ENCODE results near the gene GPR37L1.

Gene GPR37L1

GRCh38 chr1:202088206-202088605, 34.5 kb upstream of the GPR37L1 start:
- Histone ChIP-seq H3K27me3 (replicated peaks; ENCODE audit: control insufficient read depth, insufficient read depth, low read length) (peaks cover 15% of the 10 kb centered on the region), H3K9me3 (ENCODE audit: control insufficient read depth, low read length) (no peaks in the 10 kb centered on the region), H3K36me3 (ENCODE audit: control insufficient read depth, insufficient read depth, low read length, severe bottlenecking) (no peaks in the 10 kb centered on the region), H3K4me3 (ENCODE audit: low read length) (no peak overlapping the region), H3K9ac (ENCODE audit: low read length) (no peak overlapping the region), H3K4me1 (ENCODE audit: control insufficient read depth, insufficient read depth, low read length) (peaks cover 6% of the 10 kb centered on the region)
- no peak for DNase-seq (ENCODE audit: low read depth)

GRCh38 chr1:202090994-202091393, 31.7 kb upstream of the GPR37L1 start:
- H3K4me3 ChIP-seq (ENCODE audit: low read length), result no peak overlapping the region
- no peaks in the 10 kb centered on the region for H3K9me3 ChIP-seq (ENCODE audit: control insufficient read depth, low read length)
- no peak overlapping the region for H3K9ac ChIP-seq (ENCODE audit: low read length)
- no peaks in the 10 kb centered on the region for H3K36me3 ChIP-seq (ENCODE audit: control insufficient read depth, insufficient read depth, low read length, severe bottlenecking)
- no peaks in the 10 kb centered on the region for H3K4me1 ChIP-seq (ENCODE audit: control insufficient read depth, insufficient read depth, low read length)
- DNase-seq (ENCODE audit: low read depth), result no peak
- H3K27me3 ChIP-seq (replicated peaks; ENCODE audit: control insufficient read depth, insufficient read depth, low read length), result peaks cover 8% of the 10 kb centered on the region

- Histone ChIP-seq H3K9ac (ENCODE audit: low read length) (no peak overlapping the region), H3K4me1 (ENCODE audit: control insufficient read depth, insufficient read depth, low read length) (no peaks in the 10 kb centered on the region), H3K27me3 (replicated peaks; ENCODE audit: control insufficient read depth, insufficient read depth, low read length) (peaks cover 8% of the 10 kb centered on the region), H3K4me3 (ENCODE audit: low read length) (no peak overlapping the region), H3K36me3 (ENCODE audit: control insufficient read depth, insufficient read depth, low read length, severe bottlenecking) (no peaks in the 10 kb centered on the region), H3K9me3 (ENCODE audit: control insufficient read depth, low read length) (no peaks in the 10 kb centered on the region)
- DNase-seq (ENCODE audit: low read depth), result no peak
Observed at GRCh38 chr1:202093858-202094257, 28.9 kb upstream of the GPR37L1 start.

- H3K4me3 ChIP-seq (ENCODE audit: low read length), result no peak overlapping the region
- no peaks in the 10 kb centered on the region for H3K27me3 ChIP-seq (replicated peaks; ENCODE audit: control insufficient read depth, insufficient read depth, low read length)
- no peak for DNase-seq (ENCODE audit: low read depth)
- H3K36me3 ChIP-seq (ENCODE audit: control insufficient read depth, insufficient read depth, low read length, severe bottlenecking), result no peaks in the 10 kb centered on the region
- H3K9ac ChIP-seq (ENCODE audit: low read length), result no peak overlapping the region
- H3K9me3 ChIP-seq (ENCODE audit: control insufficient read depth, low read length), result no peaks in the 10 kb centered on the region
- H3K4me1 ChIP-seq (ENCODE audit: control insufficient read depth, insufficient read depth, low read length), result peaks cover 5% of the 10 kb centered on the region
Observed at GRCh38 chr1:202101184-202101583, 21.5 kb upstream of the GPR37L1 start.

- Histone ChIP-seq H3K27me3 (replicated peaks; ENCODE audit: control insufficient read depth, insufficient read depth, low read length) (no peaks in the 10 kb centered on the region), H3K36me3 (ENCODE audit: control insufficient read depth, insufficient read depth, low read length, severe bottlenecking) (no peaks in the 10 kb centered on the region), H3K9me3 (ENCODE audit: control insufficient read depth, low read length) (no peaks in the 10 kb centered on the region), H3K4me3 (ENCODE audit: low read length) (no peak overlapping the region), H3K4me1 (ENCODE audit: control insufficient read depth, insufficient read depth, low read length) (peaks cover 5% of the 10 kb centered on the region), H3K9ac (ENCODE audit: low read length) (no peak overlapping the region)
- DNase-seq (ENCODE audit: low read depth), result no peak
Observed at GRCh38 chr1:202104073-202104472, 18.6 kb upstream of the GPR37L1 start.

GRCh38 chr1:202105571-202106339, 17.0 kb upstream of the GPR37L1 start:
- Histone ChIP-seq H3K9me3 (ENCODE audit: control insufficient read depth, low read length) (no peaks in the 10 kb centered on the region), H3K36me3 (ENCODE audit: control insufficient read depth, insufficient read depth, low read length, severe bottlenecking) (no peaks in the 10 kb centered on the region), H3K4me1 (ENCODE audit: control insufficient read depth, insufficient read depth, low read length) (peaks cover 5% of the 10 kb centered on the region), H3K27me3 (replicated peaks; ENCODE audit: control insufficient read depth, insufficient read depth, low read length) (no peaks in the 10 kb centered on the region), H3K4me3 (ENCODE audit: low read length) (no peak overlapping the region), H3K9ac (ENCODE audit: low read length) (no peak overlapping the region)
- DNase-seq (ENCODE audit: low read depth), result peak; percentile 58

- Histone ChIP-seq H3K27me3 (replicated peaks; ENCODE audit: control insufficient read depth, insufficient read depth, low read length) (no peaks in the 10 kb centered on the region), H3K9ac (ENCODE audit: low read length) (no peak overlapping the region), H3K4me3 (ENCODE audit: low read length) (no peak overlapping the region), H3K36me3 (ENCODE audit: control insufficient read depth, insufficient read depth, low read length, severe bottlenecking) (no peaks in the 10 kb centered on the region), H3K4me1 (ENCODE audit: control insufficient read depth, insufficient read depth, low read length) (peaks cover 5% of the 10 kb centered on the region), H3K9me3 (ENCODE audit: control insufficient read depth, low read length) (no peaks in the 10 kb centered on the region)
- DNase-seq (ENCODE audit: low read depth), result no peak
Observed at GRCh38 chr1:202106340-202107254, 16.1 kb upstream of the GPR37L1 start.

- no peaks in the 10 kb centered on the region for H3K27me3 ChIP-seq (replicated peaks; ENCODE audit: control insufficient read depth, insufficient read depth, low read length)
- H3K9ac ChIP-seq (ENCODE audit: low read length), result no peak overlapping the region
- DNase-seq (ENCODE audit: low read depth), result no peak
- H3K9me3 ChIP-seq (ENCODE audit: control insufficient read depth, low read length), result no peaks in the 10 kb centered on the region
- H3K4me1 ChIP-seq (ENCODE audit: control insufficient read depth, insufficient read depth, low read length), result peaks cover 5% of the 10 kb centered on the region
- H3K4me3 ChIP-seq (ENCODE audit: low read length), result no peak overlapping the region
- H3K36me3 ChIP-seq (ENCODE audit: control insufficient read depth, insufficient read depth, low read length, severe bottlenecking), result no peaks in the 10 kb centered on the region
Observed at GRCh38 chr1:202107321-202107761, 15.4 kb upstream of the GPR37L1 start.

GRCh38 chr1:202107801-202108731, 14.7 kb upstream of the GPR37L1 start:
- H3K4me1 ChIP-seq (ENCODE audit: control insufficient read depth, insufficient read depth, low read length), result peaks cover 5% of the 10 kb centered on the region
- H3K9ac ChIP-seq (ENCODE audit: low read length), result no peak overlapping the region
- H3K9me3 ChIP-seq (ENCODE audit: control insufficient read depth, low read length), result no peaks in the 10 kb centered on the region
- no peaks in the 10 kb centered on the region for H3K36me3 ChIP-seq (ENCODE audit: control insufficient read depth, insufficient read depth, low read length, severe bottlenecking)
- H3K27me3 ChIP-seq (replicated peaks; ENCODE audit: control insufficient read depth, insufficient read depth, low read length), result no peaks in the 10 kb centered on the region
- no peak for DNase-seq (ENCODE audit: low read depth)
- H3K4me3 ChIP-seq (ENCODE audit: low read length), result no peak overlapping the region

GRCh38 chr1:202110977-202111376, 11.7 kb upstream of the GPR37L1 start:
- H3K4me3 ChIP-seq (ENCODE audit: low read length), result no peak overlapping the region
- peaks cover 3% of the 10 kb centered on the region for H3K4me1 ChIP-seq (ENCODE audit: control insufficient read depth, insufficient read depth, low read length)
- H3K9me3 ChIP-seq (ENCODE audit: control insufficient read depth, low read length), result no peaks in the 10 kb centered on the region
- DNase-seq (ENCODE audit: low read depth), result no peak
- no peaks in the 10 kb centered on the region for H3K36me3 ChIP-seq (ENCODE audit: control insufficient read depth, insufficient read depth, low read length, severe bottlenecking)
- no peaks in the 10 kb centered on the region for H3K27me3 ChIP-seq (replicated peaks; ENCODE audit: control insufficient read depth, insufficient read depth, low read length)
- H3K9ac ChIP-seq (ENCODE audit: low read length), result no peak overlapping the region

Data from adipocyte (in vitro differentiated cells).